GM10248 (cell line): Measurements from ENCODE around the gene ARMH3.

Experiments
- CTCF ChIA-PET: fragments of 300-600 bp; sonication (Branson Sonifier 250); formaldehyde crosslinking; extraction: SDS; loops from one replicate; lab custom pipeline; 2021; ENCODE audit warnings: antibody characterized with exemption; lab: Yijun Ruan, JAX
- POLR2A ChIA-PET: fragments of 350-650 bp; sonication (Branson Sonifier 250); formaldehyde crosslinking; extraction: SDS; loops from one replicate; lab custom pipeline; 2020; ENCODE audit warnings: antibody characterized with exemption; lab: Yijun Ruan, JAX
- DNase-seq: peaks from one replicate; pipeline ENCODE4 v3.0.0; 2012; ENCODE audit errors: extremely low spot score
- CTCF ChIP-seq: IDR thresholded peaks from 2 replicates; pipeline ENCODE4 v1.5.1; 2012; ENCODE audit warnings: mild to moderate bottlenecking, low read depth; ENCODE audit errors: extremely low read depth, missing control alignments, control extremely low read depth

The ARMH3 gene

GRCh38 chr10:101919026-101919770, 136.8 kb downstream of the ARMH3 start:
- no peak for DNase-seq
- POLR2A ChIA-PET, result no interaction called here
- CTCF ChIA-PET, result interaction anchor here (0.9 to 3.2 kb wide), 4 partner anchors 8 to 91 kb away, joined by 3 to 11 read pairs (median 4); no protein-coding TSS in a partner anchor
- no peak for TF ChIP-seq CTCF

GRCh38 chr10:101912561-101913179, 143.3 kb downstream of the ARMH3 start:
- ChIA-PET CTCF (interaction anchor here (0.9 to 2.5 kb wide), 10 partner anchors 10 to 98 kb away, joined by 3 to 11 read pairs (median 4); no protein-coding TSS in a partner anchor), POLR2A (interaction anchor here (0.6 kb wide), 1 partner anchor 95 kb away, joined by 5 read pairs; no protein-coding TSS in a partner anchor)
- TF ChIP-seq CTCF, result no peak
- DNase-seq, result no peak

- CTCF ChIA-PET, result interaction anchor here (0.8 to 2.8 kb wide), 11 partner anchors 10 to 103 kb away, joined by 3 to 17 read pairs (median 4); no protein-coding TSS in a partner anchor
- no peak for DNase-seq
- POLR2A ChIA-PET, result interaction anchor here (0.7 kb wide), 1 partner anchor 42 kb away, joined by 3 read pairs; no protein-coding TSS in a partner anchor
- no peak for TF ChIP-seq CTCF
Measured at GRCh38 chr10:101906586-101907183, 149.3 kb downstream of the ARMH3 start.

GRCh38 chr10:101905251-101905650, 150.7 kb downstream of the ARMH3 start:
- ChIA-PET POLR2A (no interaction called here), CTCF (interaction anchor here (5.0 kb wide), 1 partner anchor 16 kb away, joined by 84 read pairs; no protein-coding TSS in a partner anchor)
- no peak for TF ChIP-seq CTCF
- no peak for DNase-seq

- no peak for TF ChIP-seq CTCF
- POLR2A ChIA-PET, result interaction anchor here (1.7 kb wide), 1 partner anchor 68 kb away, joined by 3 read pairs; no protein-coding TSS in a partner anchor
- CTCF ChIA-PET, result interaction anchor here (1.2 to 5.0 kb wide), 7 partner anchors 14 to 122 kb away, joined by 3 to 84 read pairs (median 23); no protein-coding TSS in a partner anchor
- DNase-seq, result peak; percentile 67
Measured at GRCh38 chr10:101903827-101904550, 152.0 kb downstream of the ARMH3 start.
